ENCODE results near the gene GPBP1L1. TPM values are rescaled to one million over a fixed set of nuclear protein-coding genes. Genes with fewer than 3 reads are reported as not detected.

Gene GPBP1L1
- total RNA-seq, 4 donors from 2014 or later = 161 to 258 (median 238) TPM

- Histone ChIP-seq H3K27me3 (no peaks in the 10 kb centered on the region), H3K9me3 (no peaks in the 10 kb centered on the region), H3K27ac (peak overlapping the region in 2 of 4 donors; percentile 8 to 37), H3K4me3 (no peak overlapping the region), H3K36me3 (peaks cover 0 to 43% (median 0%) of the 10 kb centered on the region in 3 donors), H3K4me1 (peaks cover 0 to 8% (median 0%) of the 10 kb centered on the region in 4 donors)
- TF ChIP-seq, protein P1, sequence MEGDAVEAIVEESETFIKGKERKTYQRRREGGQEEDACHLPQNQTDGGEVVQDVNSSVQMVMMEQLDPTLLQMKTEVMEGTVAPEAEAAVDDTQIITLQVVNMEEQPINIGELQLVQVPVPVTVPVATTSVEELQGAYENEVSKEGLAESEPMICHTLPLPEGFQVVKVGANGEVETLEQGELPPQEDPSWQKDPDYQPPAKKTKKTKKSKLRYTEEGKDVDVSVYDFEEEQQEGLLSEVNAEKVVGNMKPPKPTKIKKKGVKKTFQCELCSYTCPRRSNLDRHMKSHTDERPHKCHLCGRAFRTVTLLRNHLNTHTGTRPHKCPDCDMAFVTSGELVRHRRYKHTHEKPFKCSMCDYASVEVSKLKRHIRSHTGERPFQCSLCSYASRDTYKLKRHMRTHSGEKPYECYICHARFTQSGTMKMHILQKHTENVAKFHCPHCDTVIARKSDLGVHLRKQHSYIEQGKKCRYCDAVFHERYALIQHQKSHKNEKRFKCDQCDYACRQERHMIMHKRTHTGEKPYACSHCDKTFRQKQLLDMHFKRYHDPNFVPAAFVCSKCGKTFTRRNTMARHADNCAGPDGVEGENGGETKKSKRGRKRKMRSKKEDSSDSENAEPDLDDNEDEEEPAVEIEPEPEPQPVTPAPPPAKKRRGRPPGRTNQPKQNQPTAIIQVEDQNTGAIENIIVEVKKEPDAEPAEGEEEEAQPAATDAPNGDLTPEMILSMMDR (IDR thresholded peaks at IDR 0.05) = no peak
- no peak for TF ChIP-seq POLR2A (IDR thresholded peaks at IDR 0.05)
- DNase-seq = no peak
Measured at GRCh38 chr1:45620588-45621500, 65.5 kb downstream of the GPBP1L1 start.

GRCh38 chr1:45619149-45619921, 67.0 kb downstream of the GPBP1L1 start:
- Histone ChIP-seq H3K9me3 (no peaks in the 10 kb centered on the region), H3K27ac (peak overlapping the region in 1 of 4 donors; percentile 32), H3K27me3 (no peaks in the 10 kb centered on the region), H3K4me1 (peaks cover 0 to 8% (median 0%) of the 10 kb centered on the region in 4 donors), H3K36me3 (peaks cover 0 to 51% (median 0%) of the 10 kb centered on the region in 3 donors), H3K4me3 (no peak overlapping the region)
- DNase-seq = no peak
- no peak for TF ChIP-seq POLR2A (IDR thresholded peaks at IDR 0.05)
- TF ChIP-seq, protein P1 (IDR thresholded peaks at IDR 0.05) = no peak

DNA sequence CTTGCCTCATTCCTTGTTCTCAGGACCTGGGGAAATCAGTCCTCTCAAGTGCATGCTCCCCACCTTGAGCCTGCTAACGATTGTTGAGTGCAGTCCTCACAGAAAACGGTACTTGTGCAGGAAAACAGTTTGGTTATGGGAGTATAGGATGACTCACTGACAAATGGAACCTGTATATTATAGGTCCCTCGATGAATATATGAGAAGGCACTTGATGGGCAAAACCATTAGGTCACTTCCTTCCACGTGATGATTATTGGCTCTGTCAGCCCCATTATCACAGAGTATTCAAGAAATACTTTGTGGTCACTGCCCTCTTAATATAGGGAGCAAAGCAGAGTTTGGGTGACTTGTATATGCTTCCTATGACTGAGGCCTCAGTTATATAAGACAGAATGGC, 68.7 kb downstream of the GPBP1L1 start:
- Histone ChIP-seq H3K36me3 (peaks cover 0 to 57% (median 0%) of the 10 kb centered on the region in 3 donors), H3K4me1 (peaks cover 0 to 8% (median 0%) of the 10 kb centered on the region in 4 donors), H3K9me3 (no peaks in the 10 kb centered on the region), H3K4me3 (no peak overlapping the region), H3K27me3 (no peaks in the 10 kb centered on the region), H3K27ac (no peak overlapping the region)
- TF ChIP-seq, protein P1 (IDR thresholded peaks at IDR 0.05) = no peak
- no peak for TF ChIP-seq POLR2A (IDR thresholded peaks at IDR 0.05)
- no peak for DNase-seq

DNA sequence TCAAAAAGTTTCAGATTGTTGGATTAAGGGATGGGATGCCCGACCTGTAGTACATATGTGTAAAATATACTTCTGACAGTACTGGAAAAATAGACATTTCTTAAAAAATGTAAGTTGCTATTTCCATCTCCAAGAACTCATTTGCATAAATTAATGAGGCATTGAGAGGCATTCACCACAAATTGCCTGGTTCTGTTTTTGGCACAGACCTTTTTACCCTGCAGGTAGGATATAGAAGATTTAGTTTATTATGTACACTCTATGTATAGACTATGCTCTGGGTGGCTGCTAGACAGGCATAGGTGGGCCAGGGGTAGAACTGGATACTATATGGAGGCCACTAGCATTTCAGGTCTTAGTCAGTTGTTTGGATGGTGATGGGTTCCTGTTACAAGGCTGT, 70.4 kb downstream of the GPBP1L1 start:
- no peak for DNase-seq
- H3K36me3 ChIP-seq = peaks cover 0 to 61% (median 0%) of the 10 kb centered on the region in 3 donors

DNA sequence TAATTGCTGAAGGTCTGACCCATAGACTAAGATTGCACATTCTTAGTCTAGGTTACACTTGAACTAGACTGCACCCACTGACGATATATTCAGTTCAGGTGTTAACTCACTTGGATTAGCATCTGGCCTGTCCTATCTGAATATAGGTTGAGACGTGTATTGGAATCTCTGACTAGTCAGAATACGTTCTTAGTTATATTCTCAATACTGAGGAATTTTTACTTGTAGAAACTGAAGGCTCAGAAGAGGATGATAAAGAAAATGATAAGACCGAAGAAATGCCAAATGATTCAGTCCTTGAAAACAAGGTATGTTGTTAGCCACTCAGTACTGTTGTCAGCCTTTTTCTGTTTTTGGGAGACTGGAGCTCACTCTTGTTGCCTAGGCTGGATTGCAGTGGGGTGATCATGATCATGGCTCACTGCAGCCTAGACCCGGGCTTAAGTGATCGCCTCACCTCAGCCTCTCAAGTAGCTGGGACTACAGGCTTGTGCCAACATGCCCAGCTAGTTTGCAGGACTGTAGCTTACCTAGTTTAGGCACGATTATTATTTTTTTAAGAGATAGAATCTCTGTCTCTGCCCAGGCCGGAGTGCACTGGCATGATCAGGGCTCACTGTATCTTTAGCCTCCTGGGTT, 73.3 kb downstream of the GPBP1L1 start:
- Histone ChIP-seq H3K4me3 (no peak overlapping the region), H3K36me3 (peaks cover 0 to 82% (median 0%) of the 10 kb centered on the region in 3 donors), H3K27ac (no peak overlapping the region), H3K9me3 (no peaks in the 10 kb centered on the region), H3K4me1 (no peaks in the 10 kb centered on the region), H3K27me3 (no peaks in the 10 kb centered on the region)
- no peak for DNase-seq
- TF ChIP-seq, protein P1 (IDR thresholded peaks at IDR 0.05) = no peak
- no peak for TF ChIP-seq POLR2A (IDR thresholded peaks at IDR 0.05)

More for the DNA sequence above, 70.4 kb downstream of the GPBP1L1 start:
- TF ChIP-seq, protein P1 (IDR thresholded peaks at IDR 0.05) = no peak
- no peak for TF ChIP-seq POLR2A (IDR thresholded peaks at IDR 0.05)
- H3K27me3 ChIP-seq = no peaks in the 10 kb centered on the region
- H3K4me3 ChIP-seq = no peak overlapping the region
- no peaks in the 10 kb centered on the region for H3K9me3 ChIP-seq
- H3K27ac ChIP-seq = no peak overlapping the region
- no peaks in the 10 kb centered on the region for H3K4me1 ChIP-seq
